Loucy (cell line): ENCODE measurements around the gene CLPTM1.
A peak's percentile ranks its signal among the peaks of the same experiment; 100 is the strongest.

ENCODE experiments used
- H2AFZ ChIP-seq: fragments of 200-600 bp; sonication (generic); 2 replicates; pipeline ENCODE4 v1.6.0; 2016; ENCODE audit warnings: antibody characterized with exemption, mild to moderate bottlenecking, low read length, moderate library complexity
- H3F3A ChIP-seq: fragments of 200-600 bp; 2 replicates; pipeline ENCODE4 v1.6.0; 2016; ENCODE audit warnings: antibody characterized with exemption, low read depth, mild to moderate bottlenecking
- H3K27me3 ChIP-seq: fragments of 200-600 bp; sonication (generic); 2 replicates; pipeline ENCODE4 v1.6.1; 2014; ENCODE audit warnings: low read length, mild to moderate bottlenecking; ENCODE audit not compliant: insufficient read depth, poor library complexity, severe bottlenecking
- H3K36me3 ChIP-seq: fragments of 200-600 bp; sonication (generic); 2 replicates; pipeline ENCODE4 v1.6.1; 2016; ENCODE audit warnings: low read length; ENCODE audit not compliant: insufficient read depth
- H3K4me1 ChIP-seq: fragments of 200-600 bp; sonication (generic); 2 replicates; pipeline ENCODE4 v1.5.1; 2014; ENCODE audit warnings: low read length, mild to moderate bottlenecking; ENCODE audit not compliant: insufficient read depth, poor library complexity, severe bottlenecking
- H3K4me2 ChIP-seq: fragments of 200-600 bp; sonication (generic); 2 replicates; pipeline ENCODE4 v1.6.0; 2014; ENCODE audit warnings: antibody characterized with exemption, low read length, low read depth, mild to moderate bottlenecking; ENCODE audit not compliant: poor library complexity, severe bottlenecking
- H3K4me3 ChIP-seq: fragments of 200-600 bp; sonication (generic); 2 replicates; pipeline ENCODE4 v1.5.1; 2014; ENCODE audit warnings: low read length, mild to moderate bottlenecking, mixed read lengths; ENCODE audit not compliant: poor library complexity, severe bottlenecking
- H3K79me2 ChIP-seq: fragments of 200-600 bp; sonication (generic); 2 replicates; pipeline ENCODE4 v1.6.1; 2014; ENCODE audit warnings: low read length; ENCODE audit not compliant: insufficient read depth
- H3K9ac ChIP-seq: fragments of 200-600 bp; sonication (generic); 2 replicates; pipeline ENCODE4 v1.6.0; 2014; ENCODE audit warnings: mild to moderate bottlenecking, low read depth, low read length, moderate library complexity; ENCODE audit not compliant: poor library complexity, severe bottlenecking
- H3K9me2 ChIP-seq: fragments of 200-600 bp; sonication (generic); replicated peaks from 2 replicates; pipeline ENCODE4 v1.6.1; 2016; ENCODE audit warnings: low read depth, low read length, mixed read lengths
- H3K9me3 ChIP-seq: fragments of 200-600 bp; sonication (generic); 2 replicates; pipeline ENCODE4 v1.6.1; 2014; ENCODE audit warnings: mild to moderate bottlenecking, antibody characterized with exemption, low read length, low read depth; ENCODE audit not compliant: insufficient read depth
- H4K20me1 ChIP-seq: fragments of 200-600 bp; sonication (generic); 2 replicates; pipeline ENCODE4 v1.6.0; 2014; ENCODE audit warnings: antibody characterized with exemption, low read length, mild to moderate bottlenecking; ENCODE audit not compliant: insufficient read depth, poor library complexity, severe bottlenecking
- EZH2phosphoT487 ChIP-seq: fragments of 200-600 bp; IDR thresholded peaks from 2 replicates; pipeline ENCODE4 v1.6.1; 2018; ENCODE audit warnings: antibody characterized with exemption, mild to moderate bottlenecking, moderate library complexity, borderline replicate concordance
- TF ChIP-seq, protein P1 (sequence below): fragments of 200-600 bp; sonication (generic); conservative IDR thresholded peaks from 2 replicates; pipeline ENCODE4 v1.5.1; 2014; ENCODE audit warnings: mild to moderate bottlenecking, antibody characterized with exemption, low read length

CLPTM1 gene

DNA sequence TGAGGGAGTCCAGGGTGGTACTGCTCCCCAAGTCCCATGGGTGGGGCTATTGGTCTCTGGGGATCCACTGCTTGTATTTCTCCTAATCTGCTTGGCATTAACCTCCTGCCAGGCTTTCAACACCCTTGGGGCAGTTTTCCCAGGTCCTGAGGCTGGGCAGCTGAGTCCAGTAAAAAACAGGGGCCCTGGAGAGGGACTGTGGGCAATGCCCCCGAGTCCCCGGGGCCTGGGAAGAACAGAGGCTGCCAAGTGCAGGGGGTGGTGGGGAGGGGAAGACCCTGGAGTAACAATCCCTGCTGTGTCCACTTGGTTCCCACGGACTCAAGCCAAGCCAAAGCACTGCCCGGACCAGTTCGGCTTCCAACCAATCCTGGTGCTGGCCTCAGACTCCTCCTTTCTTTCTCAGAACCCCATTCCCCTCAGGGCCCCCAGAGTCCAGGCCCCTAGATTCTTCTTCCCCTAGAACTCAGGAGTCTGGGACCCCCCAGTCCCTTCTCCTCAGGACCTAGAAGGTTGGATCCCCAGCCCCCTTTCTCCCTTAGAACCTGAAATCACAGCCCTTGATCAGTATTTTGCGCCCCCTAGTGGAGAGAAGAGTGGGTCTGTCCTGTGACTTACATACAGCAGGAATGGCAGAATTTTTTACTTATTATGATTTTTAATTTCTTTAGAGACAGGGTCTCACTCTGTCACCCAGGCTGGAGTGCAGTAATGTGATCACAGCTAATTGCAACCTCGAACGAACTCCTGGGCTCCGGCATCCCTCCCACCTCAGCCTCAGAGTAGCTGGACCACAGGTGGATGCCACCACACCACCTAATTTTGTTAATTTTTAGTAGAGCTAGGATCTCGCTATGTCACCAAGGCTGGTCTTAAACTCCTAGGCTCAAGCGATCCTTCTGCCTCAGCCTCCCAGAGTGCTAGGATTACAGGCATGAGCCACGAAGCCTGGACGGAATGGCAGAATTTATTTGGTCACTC lies 3.7 kb upstream of the CLPTM1 start:
- Histone ChIP-seq H4K20me1 (peaks cover 10% of the 10 kb centered on the region), H2AFZ (no peak overlapping the region), H3K4me3 (no peak overlapping the region), H3K9ac (no peak overlapping the region), H3K4me2 (no peak overlapping the region), H3K79me2 (peaks cover 18% of the 10 kb centered on the region), H3K9me2 (no peaks in the 10 kb centered on the region), H3K27me3 (no peaks in the 10 kb centered on the region), H3K9me3 (no peaks in the 10 kb centered on the region), H3K4me1 (peaks cover 14% of the 10 kb centered on the region), H3F3A (no peaks in the 10 kb centered on the region), H3K36me3 (no peaks in the 10 kb centered on the region)
- TF ChIP-seq EZH2phosphoT487: no peak
- TF ChIP-seq, protein P1, sequence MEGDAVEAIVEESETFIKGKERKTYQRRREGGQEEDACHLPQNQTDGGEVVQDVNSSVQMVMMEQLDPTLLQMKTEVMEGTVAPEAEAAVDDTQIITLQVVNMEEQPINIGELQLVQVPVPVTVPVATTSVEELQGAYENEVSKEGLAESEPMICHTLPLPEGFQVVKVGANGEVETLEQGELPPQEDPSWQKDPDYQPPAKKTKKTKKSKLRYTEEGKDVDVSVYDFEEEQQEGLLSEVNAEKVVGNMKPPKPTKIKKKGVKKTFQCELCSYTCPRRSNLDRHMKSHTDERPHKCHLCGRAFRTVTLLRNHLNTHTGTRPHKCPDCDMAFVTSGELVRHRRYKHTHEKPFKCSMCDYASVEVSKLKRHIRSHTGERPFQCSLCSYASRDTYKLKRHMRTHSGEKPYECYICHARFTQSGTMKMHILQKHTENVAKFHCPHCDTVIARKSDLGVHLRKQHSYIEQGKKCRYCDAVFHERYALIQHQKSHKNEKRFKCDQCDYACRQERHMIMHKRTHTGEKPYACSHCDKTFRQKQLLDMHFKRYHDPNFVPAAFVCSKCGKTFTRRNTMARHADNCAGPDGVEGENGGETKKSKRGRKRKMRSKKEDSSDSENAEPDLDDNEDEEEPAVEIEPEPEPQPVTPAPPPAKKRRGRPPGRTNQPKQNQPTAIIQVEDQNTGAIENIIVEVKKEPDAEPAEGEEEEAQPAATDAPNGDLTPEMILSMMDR: peak; percentile 88

DNA sequence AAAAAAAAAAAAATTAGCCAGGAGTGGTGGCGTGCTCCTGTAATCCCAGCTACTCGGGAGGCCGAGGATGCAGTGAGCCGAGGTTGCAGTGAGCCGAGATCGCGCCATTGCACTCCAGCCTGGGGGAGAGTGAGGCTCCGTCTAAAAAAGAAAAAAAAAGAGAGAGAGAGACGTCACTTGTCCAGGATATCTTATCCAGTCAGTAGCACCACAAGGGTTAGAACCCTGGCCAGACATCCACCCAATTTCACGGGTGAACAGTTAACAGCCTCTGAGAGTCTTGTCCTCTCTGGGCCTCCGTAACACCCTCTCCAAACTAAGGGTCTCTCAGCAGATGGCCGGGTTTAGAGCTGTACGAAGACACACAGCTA lies 917 bp upstream of the CLPTM1 start:
- no peaks in the 10 kb centered on the region for H3F3A ChIP-seq
- peak overlapping the region; percentile 91 for H3K4me2 ChIP-seq
- no peak for TF ChIP-seq EZH2phosphoT487
- TF ChIP-seq, protein P1: no peak
- H3K4me1 ChIP-seq: peaks cover 39% of the 10 kb centered on the region
- no peaks in the 10 kb centered on the region for H3K9me3 ChIP-seq
- H3K9me2 ChIP-seq: no peaks in the 10 kb centered on the region
- no peaks in the 10 kb centered on the region for H3K27me3 ChIP-seq
- peaks cover 46% of the 10 kb centered on the region for H3K79me2 ChIP-seq
- peak overlapping the region; percentile 97 for H2AFZ ChIP-seq
- H3K36me3 ChIP-seq: no peaks in the 10 kb centered on the region
- peaks cover 18% of the 10 kb centered on the region for H4K20me1 ChIP-seq
- peak overlapping the region; percentile 95 for H3K4me3 ChIP-seq
- peak overlapping the region; percentile 91 for H3K9ac ChIP-seq

- H4K20me1 ChIP-seq: peaks cover 18% of the 10 kb centered on the region
- no peaks in the 10 kb centered on the region for H3F3A ChIP-seq
- peak overlapping the region; percentile 91 for H3K9ac ChIP-seq
- peak overlapping the region; percentile 89 for H2AFZ ChIP-seq
- no peaks in the 10 kb centered on the region for H3K9me2 ChIP-seq
- H3K36me3 ChIP-seq: no peaks in the 10 kb centered on the region; the same call in 1 of the 2 replicates
- TF ChIP-seq EZH2phosphoT487: no peak
- TF ChIP-seq, protein P1: no peak
- H3K4me3 ChIP-seq: peak overlapping the region; percentile 95
- H3K4me1 ChIP-seq: peaks cover 48% of the 10 kb centered on the region
- no peaks in the 10 kb centered on the region for H3K9me3 ChIP-seq
- H3K27me3 ChIP-seq: no peaks in the 10 kb centered on the region
- H3K79me2 ChIP-seq: peaks cover 61% of the 10 kb centered on the region
- H3K4me2 ChIP-seq: peak overlapping the region; percentile 86
Measured at GRCh38 chr19:44955505-44956439, 592 bp downstream of the CLPTM1 start.
